ENCODE measurements around the gene SELENON. TPM values are rescaled to one million over a fixed set of nuclear protein-coding genes. Genes with fewer than 3 reads are reported as not detected.

Gene SELENON
- total RNA-seq, 1 donor from 2014 or later, result 64.1 TPM

GRCh38 chr1:25769625-25770383 is 30.2 kb upstream of the SELENON start:
- no peaks in the 10 kb centered on the region for H3K27me3 ChIP-seq (ENCODE audit: insufficient read depth, low read length)
- no peak for TF ChIP-seq CTCF (IDR thresholded peaks at IDR 0.05; ENCODE audit: insufficient read depth, low read depth, low read length)
- TF ChIP-seq EZH2 (IDR thresholded peaks at IDR 0.05; ENCODE audit: insufficient read depth, low read length), result no peak
- no peak overlapping the region for H3K4me3 ChIP-seq (ENCODE audit: insufficient read depth, low read depth, low read length)
- Mint-ChIP-seq H3K4me3 (ENCODE audit: unreplicated experiment) (no peak overlapping the region), H3K27me3 (ENCODE audit: low read depth, unreplicated experiment) (peaks cover 9% of the 10 kb centered on the region), H3K36me3 (ENCODE audit: low read depth, unreplicated experiment) (no peaks in the 10 kb centered on the region), H3K27ac (ENCODE audit: unreplicated experiment) (no peak overlapping the region), H3K9me3 (ENCODE audit: unreplicated experiment) (no peaks in the 10 kb centered on the region), H3K4me1 (ENCODE audit: low read depth, unreplicated experiment) (peaks cover 30% of the 10 kb centered on the region)
- DNase-seq (ENCODE audit: low read depth) (no peak), FAIRE-seq (no peak)
- no peak overlapping the region for H3K9ac ChIP-seq (ENCODE audit: low read length)
- H3K4me1 ChIP-seq (ENCODE audit: insufficient read depth, low read length), result peaks cover 9% of the 10 kb centered on the region
- no peak overlapping the region for H3K4me2 ChIP-seq (ENCODE audit: low read length)
- H3K27ac ChIP-seq (ENCODE audit: low read depth, low read length), result no peak overlapping the region
- no peaks in the 10 kb centered on the region for H3K79me2 ChIP-seq (ENCODE audit: insufficient read depth, low read length)
- H4K20me1 ChIP-seq (ENCODE audit: insufficient read depth, low read length), result no peaks in the 10 kb centered on the region
- H2AFZ ChIP-seq (ENCODE audit: low read depth, low read length), result no peak overlapping the region
- H3K9me3 ChIP-seq (ENCODE audit: insufficient read depth, low read depth, low read length), result no peaks in the 10 kb centered on the region
- H3K36me3 ChIP-seq (ENCODE audit: insufficient read depth, low read length), result no peaks in the 10 kb centered on the region

- Histone ChIP-seq H3K27me3 (ENCODE audit: insufficient read depth, low read length) (no peaks in the 10 kb centered on the region), H3K79me2 (ENCODE audit: insufficient read depth, low read length) (no peaks in the 10 kb centered on the region), H3K9me3 (ENCODE audit: insufficient read depth, low read depth, low read length) (no peaks in the 10 kb centered on the region), H4K20me1 (ENCODE audit: insufficient read depth, low read length) (no peaks in the 10 kb centered on the region), H3K27ac (ENCODE audit: low read depth, low read length) (no peak overlapping the region), H3K4me2 (ENCODE audit: low read length) (no peak overlapping the region), H2AFZ (ENCODE audit: low read depth, low read length) (no peak overlapping the region), H3K36me3 (ENCODE audit: insufficient read depth, low read length) (no peaks in the 10 kb centered on the region), H3K9ac (ENCODE audit: low read length) (no peak overlapping the region), H3K4me1 (ENCODE audit: insufficient read depth, low read length) (peaks cover 9% of the 10 kb centered on the region), H3K4me3 (ENCODE audit: insufficient read depth, low read depth, low read length) (no peak overlapping the region)
- no peaks in the 10 kb centered on the region for H3K9me3 Mint-ChIP-seq (ENCODE audit: unreplicated experiment)
- TF ChIP-seq EZH2 (IDR thresholded peaks at IDR 0.05; ENCODE audit: insufficient read depth, low read length) (no peak), CTCF (IDR thresholded peaks at IDR 0.05; ENCODE audit: insufficient read depth, low read depth, low read length) (no peak)
- DNase-seq (ENCODE audit: low read depth) (no peak), FAIRE-seq (no peak)
- peak overlapping the region; percentile 9 for H3K27ac Mint-ChIP-seq (ENCODE audit: unreplicated experiment)
- peaks cover 9% of the 10 kb centered on the region for H3K27me3 Mint-ChIP-seq (ENCODE audit: low read depth, unreplicated experiment)
- no peaks in the 10 kb centered on the region for H3K36me3 Mint-ChIP-seq (ENCODE audit: low read depth, unreplicated experiment)
- H3K4me1 Mint-ChIP-seq (ENCODE audit: low read depth, unreplicated experiment), result peaks cover 31% of the 10 kb centered on the region
- no peak overlapping the region for H3K4me3 Mint-ChIP-seq (ENCODE audit: unreplicated experiment)
Measured at GRCh38 chr1:25770541-25771220, 29.3 kb upstream of the SELENON start.
